Limb (tissue), 2 donors: ENCODE results near the gene CEP350.
"Not testable (repeated sequence)": the region's sequence is repeated elsewhere in the genome, so short reads cannot be mapped to it uniquely, and the experiment has no call there.

Experiments used
- DNase-seq, 2 donors: peaks; one replicate each; pipeline ENCODE4 v3.0.0-alpha.2; 2016; ENCODE audit errors: extremely low spot score in 2 of 2

The CEP350 gene

GRCh38 chr1:179984101-179984500 lies 29.5 kb downstream of the CEP350 start:
- DNase-seq: no peak

GRCh38 chr1:179984942-179985341 lies 30.3 kb downstream of the CEP350 start:
- DNase-seq: no peak

- no peak for DNase-seq
These were observed 36.2 kb downstream of the CEP350 start for GRCh38 chr1:179990847-179991246.

GRCh38 chr1:179995576-179995975 lies 41.0 kb downstream of the CEP350 start:
- no peak for DNase-seq

- no peak for DNase-seq
These were observed 41.5 kb downstream of the CEP350 start for GRCh38 chr1:179996099-179996498.

GRCh38 chr1:180000575-180000974 lies 46.0 kb downstream of the CEP350 start:
- no peak for DNase-seq

GRCh38 chr1:180002437-180002836 lies 47.8 kb downstream of the CEP350 start:
- DNase-seq: no peak

- no peak for DNase-seq
These were observed 48.6 kb downstream of the CEP350 start for GRCh38 chr1:180003026-180003695.

GRCh38 chr1:180006762-180007161 lies 52.2 kb downstream of the CEP350 start:
- DNase-seq: not testable (repeated sequence)

GRCh38 chr1:180020017-180020416 lies 65.4 kb downstream of the CEP350 start:
- DNase-seq: no peak

- no peak for DNase-seq
These were observed 71.9 kb downstream of the CEP350 start for GRCh38 chr1:180026556-180026955.

- no peak for DNase-seq
These were observed 73.4 kb downstream of the CEP350 start for GRCh38 chr1:180027949-180028445.

- DNase-seq: peak in 1 of 2 donors; percentile 2
These were observed 74.3 kb downstream of the CEP350 start for GRCh38 chr1:180028864-180029263.

- no peak for DNase-seq
These were observed 75.0 kb downstream of the CEP350 start for GRCh38 chr1:180029524-180030135.

- DNase-seq: no peak
These were observed 77.1 kb downstream of the CEP350 start for GRCh38 chr1:180031664-180032063.

- no peak for DNase-seq
These were observed 78.8 kb downstream of the CEP350 start for GRCh38 chr1:180033390-180033789.

GRCh38 chr1:180040034-180040433 lies 85.4 kb downstream of the CEP350 start:
- DNase-seq: no peak

- no peak for DNase-seq
These were observed 87.0 kb downstream of the CEP350 start for GRCh38 chr1:180041582-180041981.

GRCh38 chr1:180042988-180043622 lies 88.5 kb downstream of the CEP350 start:
- no peak for DNase-seq

- DNase-seq: no peak
These were observed 89.2 kb downstream of the CEP350 start for GRCh38 chr1:180043785-180044184.

- DNase-seq: no peak
These were observed 92.1 kb downstream of the CEP350 start for GRCh38 chr1:180046674-180047073.
